Thyroid gland (tissue), 4 donors: ENCODE data around the gene SELL. TPM values are rescaled to one million over a fixed set of nuclear protein-coding genes. Genes with fewer than 3 reads are reported as not detected.

Experiments
- DNase-seq, 2 donors: peaks; one replicate each; pipeline ENCODE4 v3.0.0-alpha.2; 2019
- H3K27ac ChIP-seq, 3 donors: fragments of 200-600 bp; sonication (generic); 1 replicate in 2 of 3; 2 replicates in 1 of 3; pipeline ENCODE4 v1.5.1; 2016 to 2019; ENCODE audit warnings: mild to moderate bottlenecking in 1 of 3, moderate library complexity in 1 of 3
- H3K27me3 ChIP-seq: fragments of 200-600 bp; sonication (generic); one replicate; pipeline ENCODE4 v1.5.1; 2019
- H3K36me3 ChIP-seq, 2 donors: fragments of 200-600 bp; sonication (generic); one replicate each; pipeline ENCODE4 v1.5.1; 2016 to 2019
- H3K4me1 ChIP-seq, 2 donors: fragments of 200-600 bp; sonication (generic); one replicate each; pipeline ENCODE4 v1.5.1; 2017 to 2019
- H3K4me3 ChIP-seq, 3 donors: fragments of 200-600 bp; sonication (generic); replicated peaks in 1 of 3; 1 replicate in 2 of 3; 2 replicates in 1 of 3; pipeline ENCODE4 v1.5.1; 2016; ENCODE audit warnings: mild to moderate bottlenecking in 1 of 3
- H3K9me3 ChIP-seq: fragments of 200-600 bp; sonication (generic); one replicate; pipeline ENCODE4 v1.5.1; 2017
- POLR2A ChIP-seq, 2 donors: fragments of 450-650 bp; IDR thresholded peaks; one replicate each; pipeline ENCODE4 v1.6.1; 2017; ENCODE audit warnings: antibody characterized with exemption in 2 of 2, mild to moderate bottlenecking in 2 of 2, moderate library complexity in 1 of 2
- WGBS, 2 donors: methylation state at CpG; one replicate each; pipeline ENCODE4 v1.1.5; 2017; 5-methylcytosine and 5-hydroxymethylcytosine counted together
- intact Hi-C: fragments of 100-400 bp; cut with DNase I; formaldehyde crosslinking; loops from one replicate; pipeline ENCODE4 v1.15.1; 2023
- total RNA-seq, 4 donors: library from RNA; depleted of rRNA; stranded (reverse); fragments of >200 nt; gene quantifications; one replicate each; pipeline ENCODE4 v1.2.3, GENCODE V29; 2016
- TF ChIP-seq, protein P1 (sequence below), 6 experiments: fragments of 200-600 bp in 3 of 6; fragments of 450-650 bp in 3 of 6; sonication (generic) in 3 of 6; IDR thresholded peaks; one replicate each; pipeline ENCODE4 v1.5.1; 2016 to 2019; ENCODE audit warnings: antibody characterized with exemption in 6 of 6, mild to moderate bottlenecking in 2 of 6, inconsistent platforms in 1 of 6, moderate library complexity in 1 of 6

Gene SELL
- total RNA-seq, 4 donors from 2014 or later: 0.45 to 4.2 (median 1.7) TPM

DNA sequence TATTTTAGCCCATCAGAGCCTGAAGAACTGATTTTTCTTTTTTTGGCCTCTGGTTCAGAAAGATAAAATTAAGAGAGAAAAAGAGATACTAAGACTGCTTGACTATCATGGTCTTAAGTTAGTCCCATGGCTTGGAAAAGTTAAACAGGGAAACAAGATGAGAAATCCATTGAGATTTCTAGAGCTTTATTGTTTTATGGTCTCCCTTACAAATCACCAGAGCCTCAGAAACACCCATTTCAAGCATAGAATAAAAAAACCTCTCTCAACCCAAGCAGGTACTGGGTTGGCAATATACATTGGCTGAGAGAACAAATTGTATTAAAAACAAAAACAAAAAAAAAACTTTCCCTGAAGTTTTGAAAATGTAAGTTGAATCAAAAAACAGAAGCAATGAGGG lies 18.6 kb upstream of the SELL start:
- Histone ChIP-seq H3K27me3 (no peaks in the 10 kb centered on the region), H3K36me3 (no peaks in the 10 kb centered on the region), H3K4me1 (no peaks in the 10 kb centered on the region), H3K9me3 (no peaks in the 10 kb centered on the region), H3K27ac (no peak overlapping the region), H3K4me3 (no peak overlapping the region)
- no peak for TF ChIP-seq POLR2A (IDR thresholded peaks at IDR 0.05)
- TF ChIP-seq, protein P1, sequence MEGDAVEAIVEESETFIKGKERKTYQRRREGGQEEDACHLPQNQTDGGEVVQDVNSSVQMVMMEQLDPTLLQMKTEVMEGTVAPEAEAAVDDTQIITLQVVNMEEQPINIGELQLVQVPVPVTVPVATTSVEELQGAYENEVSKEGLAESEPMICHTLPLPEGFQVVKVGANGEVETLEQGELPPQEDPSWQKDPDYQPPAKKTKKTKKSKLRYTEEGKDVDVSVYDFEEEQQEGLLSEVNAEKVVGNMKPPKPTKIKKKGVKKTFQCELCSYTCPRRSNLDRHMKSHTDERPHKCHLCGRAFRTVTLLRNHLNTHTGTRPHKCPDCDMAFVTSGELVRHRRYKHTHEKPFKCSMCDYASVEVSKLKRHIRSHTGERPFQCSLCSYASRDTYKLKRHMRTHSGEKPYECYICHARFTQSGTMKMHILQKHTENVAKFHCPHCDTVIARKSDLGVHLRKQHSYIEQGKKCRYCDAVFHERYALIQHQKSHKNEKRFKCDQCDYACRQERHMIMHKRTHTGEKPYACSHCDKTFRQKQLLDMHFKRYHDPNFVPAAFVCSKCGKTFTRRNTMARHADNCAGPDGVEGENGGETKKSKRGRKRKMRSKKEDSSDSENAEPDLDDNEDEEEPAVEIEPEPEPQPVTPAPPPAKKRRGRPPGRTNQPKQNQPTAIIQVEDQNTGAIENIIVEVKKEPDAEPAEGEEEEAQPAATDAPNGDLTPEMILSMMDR (IDR thresholded peaks at IDR 0.05): no peak
- DNase-seq: no peak
- intact Hi-C loops: no loop called here

DNA sequence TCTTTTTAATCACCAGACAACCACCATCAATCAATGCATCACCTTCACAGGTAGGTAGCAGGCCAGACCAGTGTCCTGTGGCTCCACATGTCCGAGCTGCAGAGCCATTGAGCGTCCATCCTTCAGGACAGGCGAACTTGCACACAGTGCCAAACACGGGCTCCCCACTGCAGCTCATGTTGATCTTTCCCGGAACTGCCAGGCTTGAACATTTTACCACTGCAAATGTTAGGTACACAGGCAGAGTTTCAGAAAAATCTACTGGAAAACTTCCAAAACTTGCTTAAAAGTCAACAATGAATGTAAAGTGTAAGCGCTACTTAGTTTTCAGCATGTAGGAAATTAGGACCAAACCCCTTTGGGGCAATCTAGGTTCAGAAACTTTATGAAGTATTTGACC lies 15.9 kb upstream of the SELL start:
- Histone ChIP-seq H3K9me3 (no peaks in the 10 kb centered on the region), H3K36me3 (no peaks in the 10 kb centered on the region), H3K4me3 (no peak overlapping the region), H3K27me3 (no peaks in the 10 kb centered on the region), H3K27ac (no peak overlapping the region), H3K4me1 (no peaks in the 10 kb centered on the region)
- intact Hi-C loops: no loop called here
- DNase-seq: peak in 1 of 2 donors; percentile 4
- WGBS, 2 donors: 42 to 46% methylated on average over 6 of the region's 6 CpGs
- TF ChIP-seq, protein P1 (IDR thresholded peaks at IDR 0.05): no peak
- no peak for TF ChIP-seq POLR2A (IDR thresholded peaks at IDR 0.05)

DNA sequence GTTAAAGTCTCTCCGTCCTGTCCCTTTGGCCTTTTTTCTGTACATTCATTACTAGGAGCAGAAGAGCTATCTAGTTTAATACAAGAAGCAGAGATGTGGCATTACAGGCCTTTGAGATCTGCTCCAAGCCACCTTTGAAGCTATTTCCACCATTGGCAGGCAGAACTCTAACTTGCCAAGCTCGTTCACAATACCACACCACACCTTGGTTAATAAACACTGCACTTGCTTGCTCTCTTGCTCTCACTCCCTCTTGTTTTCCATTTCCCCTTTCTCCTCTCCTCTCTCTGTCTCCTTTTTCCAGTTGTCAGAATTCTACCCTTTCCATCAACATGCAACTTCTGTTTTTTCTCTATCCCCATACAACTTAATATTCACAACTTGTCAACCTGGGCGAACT lies 15.4 kb upstream of the SELL start:
- intact Hi-C loops: no loop called here
- 88 to 90% methylated on average over 3 of the region's 3 CpGs for WGBS, 2 donors
- no peaks in the 10 kb centered on the region for H3K27me3 ChIP-seq
- no peaks in the 10 kb centered on the region for H3K4me1 ChIP-seq
- DNase-seq: no peak
- no peaks in the 10 kb centered on the region for H3K9me3 ChIP-seq
- H3K27ac ChIP-seq: no peak overlapping the region
- TF ChIP-seq, protein P1 (IDR thresholded peaks at IDR 0.05): no peak
- TF ChIP-seq POLR2A (IDR thresholded peaks at IDR 0.05): no peak
- no peak overlapping the region for H3K4me3 ChIP-seq
- H3K36me3 ChIP-seq: no peaks in the 10 kb centered on the region

DNA sequence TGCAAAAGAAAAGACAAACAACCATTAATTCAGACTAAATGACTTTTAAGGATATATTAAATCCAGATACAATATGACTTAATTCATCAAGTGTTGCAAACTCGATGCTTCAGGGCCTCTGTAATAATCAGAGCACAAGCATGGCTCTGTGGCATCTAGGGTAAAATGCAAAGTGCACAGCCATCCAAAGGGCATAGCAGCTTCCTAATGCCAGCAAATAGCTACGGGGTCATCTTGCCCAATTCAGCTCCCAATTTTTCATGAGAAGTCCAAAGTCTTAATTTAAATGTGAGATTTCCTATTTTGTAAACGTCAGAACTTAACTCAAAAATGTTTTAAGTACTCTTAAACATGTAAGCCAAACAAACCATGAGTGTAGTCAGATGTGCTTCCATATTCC lies 14.5 kb upstream of the SELL start:
- 74 to 76% methylated on average over 3 of the region's 3 CpGs for WGBS, 2 donors

DNA sequence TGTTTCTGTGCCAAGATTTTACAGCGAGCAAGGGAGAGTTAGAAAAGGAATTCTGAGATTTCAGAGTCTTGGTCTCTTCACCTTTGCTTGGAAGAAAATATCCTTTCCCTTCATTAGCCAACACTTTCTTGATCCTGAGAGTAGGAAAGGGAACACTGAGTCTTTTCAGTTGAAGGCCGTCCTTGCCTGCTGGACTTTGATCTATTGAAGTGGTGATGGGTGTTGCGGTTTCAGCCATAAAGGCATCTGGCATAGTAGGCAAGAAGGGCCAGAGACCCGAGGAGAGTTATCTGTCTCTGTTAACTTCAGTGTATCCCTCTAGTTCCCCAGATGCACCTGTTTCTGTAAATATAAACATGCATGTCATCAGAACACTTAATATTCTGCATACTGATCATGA lies 12.7 kb upstream of the SELL start:
- TF ChIP-seq POLR2A (IDR thresholded peaks at IDR 0.05): no peak
- TF ChIP-seq, protein P1 (IDR thresholded peaks at IDR 0.05): no peak
- 76 to 85% methylated on average over 4 of the region's 4 CpGs for WGBS, 2 donors
- no peak for DNase-seq
- no peak overlapping the region for H3K4me3 ChIP-seq
- no peaks in the 10 kb centered on the region for H3K9me3 ChIP-seq
- H3K4me1 ChIP-seq: no peaks in the 10 kb centered on the region
- intact Hi-C loops: no loop called here
- H3K27me3 ChIP-seq: no peaks in the 10 kb centered on the region
- no peak overlapping the region for H3K27ac ChIP-seq
- no peaks in the 10 kb centered on the region for H3K36me3 ChIP-seq

More for the DNA sequence above, 14.5 kb upstream of the SELL start:
- no peaks in the 10 kb centered on the region for H3K36me3 ChIP-seq
- no peak overlapping the region for H3K4me3 ChIP-seq
- no peak for DNase-seq
- intact Hi-C loops: no loop called here
- H3K9me3 ChIP-seq: no peaks in the 10 kb centered on the region
- H3K27me3 ChIP-seq: no peaks in the 10 kb centered on the region
- no peak overlapping the region for H3K27ac ChIP-seq
- no peak for TF ChIP-seq POLR2A (IDR thresholded peaks at IDR 0.05)
- TF ChIP-seq, protein P1 (IDR thresholded peaks at IDR 0.05): no peak
- H3K4me1 ChIP-seq: no peaks in the 10 kb centered on the region
